Ramos (cell line): ENCODE measurements around the gene FMO4.
"Not testable (repeated sequence)": the region's sequence is repeated elsewhere in the genome, so short reads cannot be mapped to it uniquely, and the experiment has no call there.

Source experiments
- in situ Hi-C: fragments of 300-500 bp; cut with MboI; formaldehyde crosslinking; loops from one replicate; pipeline ENCODE4 v1.14.3; 2022; ENCODE audit warnings: low sequenced_read_pairs; ENCODE audit not compliant: unreplicated experiment

FMO4 gene

GRCh38 chr1:171313835-171314320, at the start of gene FMO4:
TSS of gene FMO4 (plus strand) at chr1:171314183. CDS start at chr1:171319826, 5,643 bp downstream.
- in situ Hi-C loops, result loop anchor here (5.0 to 25.0 kb wide), 4 partner anchors 62 to 627 kb away; partner anchors contain the start of gene FMO3

- in situ Hi-C loops, result no loop called here
Measured at GRCh38 chr1:171265686-171266085, 48.3 kb upstream of the FMO4 start.

GRCh38 chr1:171266930-171267329, 47.1 kb upstream of the FMO4 start:
- in situ Hi-C loops, result no loop called here

- in situ Hi-C loops, result no loop called here
Measured at GRCh38 chr1:171267391-171267790, 46.6 kb upstream of the FMO4 start.

- in situ Hi-C loops, result no loop called here
Measured at GRCh38 chr1:171270806-171271205, 43.2 kb upstream of the FMO4 start.

- in situ Hi-C loops, result no loop called here
Measured at GRCh38 chr1:171277534-171277933, 36.4 kb upstream of the FMO4 start.

GRCh38 chr1:171279234-171279633, 34.7 kb upstream of the FMO4 start:
- in situ Hi-C loops, result no loop called here

GRCh38 chr1:171279678-171280077, 34.3 kb upstream of the FMO4 start:
- in situ Hi-C loops, result no loop called here

GRCh38 chr1:171280599-171280998, 33.4 kb upstream of the FMO4 start:
- in situ Hi-C loops, result no loop called here

GRCh38 chr1:171286032-171286705, 27.8 kb upstream of the FMO4 start:
- in situ Hi-C loops, result no loop called here

- in situ Hi-C loops, result no loop called here
Measured at GRCh38 chr1:171290621-171291020, 23.4 kb upstream of the FMO4 start.

GRCh38 chr1:171292799-171293198, 21.2 kb upstream of the FMO4 start:
- in situ Hi-C loops, result no loop called here

- in situ Hi-C loops, result not testable (repeated sequence)
Measured at GRCh38 chr1:171295383-171295782, 18.6 kb upstream of the FMO4 start.

- in situ Hi-C loops, result no loop called here
Measured at GRCh38 chr1:171295821-171296220, 18.2 kb upstream of the FMO4 start.

GRCh38 chr1:171296897-171297296, 17.1 kb upstream of the FMO4 start:
- in situ Hi-C loops, result no loop called here

GRCh38 chr1:171298696-171299095, 15.3 kb upstream of the FMO4 start:
- in situ Hi-C loops, result no loop called here

GRCh38 chr1:171299342-171299741, 14.6 kb upstream of the FMO4 start:
- in situ Hi-C loops, result no loop called here

GRCh38 chr1:171300401-171300800, 13.6 kb upstream of the FMO4 start:
- in situ Hi-C loops, result loop anchor here (25.0 kb wide), 2 partner anchors 213 to 613 kb away; partner anchors contain the start of gene FMO3

- in situ Hi-C loops, result loop anchor here (5.0 to 25.0 kb wide), 4 partner anchors 58 to 623 kb away; partner anchors contain the start of gene FMO3
Measured at GRCh38 chr1:171310661-171311087, 3.3 kb upstream of the FMO4 start.

- in situ Hi-C loops, result loop anchor here (5.0 to 25.0 kb wide), 4 partner anchors 60 to 625 kb away; partner anchors contain the start of gene FMO3
Measured at GRCh38 chr1:171311771-171312558, 2.0 kb upstream of the FMO4 start.

- in situ Hi-C loops, result loop anchor here (5.0 to 25.0 kb wide), 4 partner anchors 61 to 626 kb away; partner anchors contain the start of gene FMO3
Measured at GRCh38 chr1:171313319-171313834, 606 bp upstream of the FMO4 start.
